Kidney epithelial cell (primary cell): ENCODE results near the gene PPIL4. TPM values are rescaled to one million over a fixed set of nuclear protein-coding genes. Genes with fewer than 3 reads are reported as not detected.

Experiments
- DNase-seq: peaks from one replicate; pipeline ENCODE4 v3.0.0-alpha.2; 2010; ENCODE audit warnings: low read depth
- H3K27me3 ChIP-seq: 2 replicates; pipeline ENCODE4 v1.6.0; 2011; ENCODE audit warnings: low read length; ENCODE audit not compliant: control insufficient read depth, insufficient read depth
- H3K36me3 ChIP-seq: 2 replicates; pipeline ENCODE4 v1.5.1; 2011; ENCODE audit warnings: low read length; ENCODE audit not compliant: control insufficient read depth, insufficient read depth
- H3K4me3 ChIP-seq: 2 replicates; pipeline ENCODE4 v1.5.1; 2011; ENCODE audit warnings: low read depth, mild to moderate bottlenecking, control low read depth, low read length
- total RNA-seq: library from RNA; depleted of rRNA; stranded (reverse); fragments of >200 nt; gene quantifications from 2 replicates; pipeline ENCODE4 v1.2.3, GENCODE V29; 2015
- TF ChIP-seq, protein P1 (sequence below): IDR thresholded peaks from 2 replicates; pipeline ENCODE4 v1.5.1; 2011; ENCODE audit warnings: mild to moderate bottlenecking, moderate library complexity, low read length, control low read depth, inconsistent platforms; ENCODE audit not compliant: insufficient read depth, poor library complexity, severe bottlenecking

The PPIL4 gene
- total RNA-seq, 1 donor from 2014 or later = 34.6 TPM

DNA sequence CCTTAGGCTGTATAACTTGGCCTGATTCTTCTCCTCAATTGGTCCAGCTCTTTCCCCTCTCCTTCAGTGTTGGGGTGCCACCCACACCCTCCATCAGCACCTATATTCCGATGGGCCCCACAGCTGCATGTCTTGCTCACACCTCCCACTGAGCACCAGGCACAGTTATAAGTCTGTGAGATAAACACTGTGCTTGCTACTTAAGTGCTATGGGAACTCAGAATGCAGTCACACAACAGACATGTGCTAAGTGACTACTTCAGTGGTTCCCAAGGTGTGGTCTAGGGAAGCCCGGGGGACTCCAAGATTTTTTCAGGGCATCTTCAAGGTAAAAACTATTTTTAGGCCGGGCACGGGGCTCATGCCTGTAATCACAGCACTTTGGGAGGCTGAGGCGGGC is 68.3 kb downstream of the PPIL4 start:
- TF ChIP-seq, protein P1, sequence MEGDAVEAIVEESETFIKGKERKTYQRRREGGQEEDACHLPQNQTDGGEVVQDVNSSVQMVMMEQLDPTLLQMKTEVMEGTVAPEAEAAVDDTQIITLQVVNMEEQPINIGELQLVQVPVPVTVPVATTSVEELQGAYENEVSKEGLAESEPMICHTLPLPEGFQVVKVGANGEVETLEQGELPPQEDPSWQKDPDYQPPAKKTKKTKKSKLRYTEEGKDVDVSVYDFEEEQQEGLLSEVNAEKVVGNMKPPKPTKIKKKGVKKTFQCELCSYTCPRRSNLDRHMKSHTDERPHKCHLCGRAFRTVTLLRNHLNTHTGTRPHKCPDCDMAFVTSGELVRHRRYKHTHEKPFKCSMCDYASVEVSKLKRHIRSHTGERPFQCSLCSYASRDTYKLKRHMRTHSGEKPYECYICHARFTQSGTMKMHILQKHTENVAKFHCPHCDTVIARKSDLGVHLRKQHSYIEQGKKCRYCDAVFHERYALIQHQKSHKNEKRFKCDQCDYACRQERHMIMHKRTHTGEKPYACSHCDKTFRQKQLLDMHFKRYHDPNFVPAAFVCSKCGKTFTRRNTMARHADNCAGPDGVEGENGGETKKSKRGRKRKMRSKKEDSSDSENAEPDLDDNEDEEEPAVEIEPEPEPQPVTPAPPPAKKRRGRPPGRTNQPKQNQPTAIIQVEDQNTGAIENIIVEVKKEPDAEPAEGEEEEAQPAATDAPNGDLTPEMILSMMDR = no peak
- no peaks in the 10 kb centered on the region for H3K36me3 ChIP-seq
- H3K27me3 ChIP-seq = no peaks in the 10 kb centered on the region
- DNase-seq = no peak
- H3K4me3 ChIP-seq = no peak overlapping the region

DNA sequence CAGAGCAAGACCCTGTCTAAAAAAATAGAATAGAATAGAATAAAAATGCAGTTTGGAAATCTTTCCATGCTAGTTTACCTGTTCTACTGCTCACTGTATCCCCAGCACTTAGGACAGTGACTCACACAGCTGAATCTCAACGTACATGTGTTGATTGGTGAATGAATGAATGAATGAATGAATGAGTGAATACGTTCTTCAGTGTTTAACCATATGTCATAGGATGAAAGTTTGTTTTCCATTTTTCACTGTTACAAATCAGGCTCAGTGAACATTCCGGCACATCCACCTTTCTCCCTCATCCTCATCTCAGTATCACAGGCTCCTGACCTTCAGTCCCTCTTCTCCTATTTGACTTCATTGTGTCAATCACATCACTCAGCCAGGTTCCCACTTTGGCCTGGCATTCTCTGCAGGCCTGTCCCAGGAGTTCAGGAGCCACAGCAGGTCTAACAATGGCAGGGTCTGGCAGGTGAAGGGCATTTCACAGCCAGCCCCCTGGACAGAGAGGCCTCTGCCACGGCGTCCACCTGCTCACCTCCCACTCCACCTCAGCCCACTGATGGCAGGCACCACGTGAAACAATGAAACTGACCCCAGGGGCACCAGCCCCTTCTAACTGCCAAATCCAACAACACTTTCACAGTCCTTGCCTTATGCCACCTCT is 68.9 kb downstream of the PPIL4 start:
- H3K4me3 ChIP-seq = no peak overlapping the region
- no peaks in the 10 kb centered on the region for H3K27me3 ChIP-seq
- no peak for DNase-seq
- no peaks in the 10 kb centered on the region for H3K36me3 ChIP-seq
- TF ChIP-seq, protein P1 = no peak

DNA sequence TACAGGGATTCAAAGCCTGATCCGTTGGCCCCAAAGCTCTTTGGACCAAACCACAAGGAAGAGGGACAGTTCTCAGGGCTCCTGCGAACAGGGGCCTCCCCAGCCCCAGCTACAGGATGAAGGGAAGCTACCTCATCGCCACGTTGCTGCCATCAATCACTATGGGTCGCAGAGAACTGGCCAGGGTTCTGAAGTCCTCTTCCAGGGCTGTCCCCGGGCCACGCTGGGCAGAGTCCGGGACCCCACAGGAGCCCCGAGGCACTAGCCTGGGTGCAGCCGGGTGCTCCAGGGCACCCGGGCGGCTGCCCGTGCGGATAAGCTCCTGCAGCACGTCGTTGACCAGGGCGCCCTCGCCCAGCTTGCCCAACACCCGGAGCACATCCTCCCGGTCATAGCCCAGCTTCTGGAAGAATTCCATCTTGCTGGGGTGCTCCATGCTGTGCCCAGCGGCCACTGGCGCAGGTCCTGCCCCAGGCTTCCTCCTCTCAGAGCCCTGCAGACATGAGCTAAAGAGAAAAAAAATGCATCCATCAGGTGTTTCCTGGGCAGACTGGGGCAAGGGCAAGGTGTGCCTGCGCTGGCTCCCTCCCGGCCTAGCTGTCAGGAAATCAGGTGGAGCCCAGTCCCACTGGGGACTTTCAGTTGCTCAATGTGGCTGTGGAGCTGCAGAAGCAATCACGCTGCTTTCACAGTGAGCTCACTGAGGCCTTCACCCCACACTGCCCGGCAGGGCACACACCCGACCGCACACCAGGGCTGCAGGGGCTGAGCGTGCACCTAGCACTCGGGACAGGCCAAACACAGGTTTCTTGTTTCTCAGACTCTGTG is 71.5 kb downstream of the PPIL4 start:
- TF ChIP-seq, protein P1 = no peak
- H3K27me3 ChIP-seq = no peaks in the 10 kb centered on the region
- no peak for DNase-seq
- no peaks in the 10 kb centered on the region for H3K36me3 ChIP-seq
- no peak overlapping the region for H3K4me3 ChIP-seq

DNA sequence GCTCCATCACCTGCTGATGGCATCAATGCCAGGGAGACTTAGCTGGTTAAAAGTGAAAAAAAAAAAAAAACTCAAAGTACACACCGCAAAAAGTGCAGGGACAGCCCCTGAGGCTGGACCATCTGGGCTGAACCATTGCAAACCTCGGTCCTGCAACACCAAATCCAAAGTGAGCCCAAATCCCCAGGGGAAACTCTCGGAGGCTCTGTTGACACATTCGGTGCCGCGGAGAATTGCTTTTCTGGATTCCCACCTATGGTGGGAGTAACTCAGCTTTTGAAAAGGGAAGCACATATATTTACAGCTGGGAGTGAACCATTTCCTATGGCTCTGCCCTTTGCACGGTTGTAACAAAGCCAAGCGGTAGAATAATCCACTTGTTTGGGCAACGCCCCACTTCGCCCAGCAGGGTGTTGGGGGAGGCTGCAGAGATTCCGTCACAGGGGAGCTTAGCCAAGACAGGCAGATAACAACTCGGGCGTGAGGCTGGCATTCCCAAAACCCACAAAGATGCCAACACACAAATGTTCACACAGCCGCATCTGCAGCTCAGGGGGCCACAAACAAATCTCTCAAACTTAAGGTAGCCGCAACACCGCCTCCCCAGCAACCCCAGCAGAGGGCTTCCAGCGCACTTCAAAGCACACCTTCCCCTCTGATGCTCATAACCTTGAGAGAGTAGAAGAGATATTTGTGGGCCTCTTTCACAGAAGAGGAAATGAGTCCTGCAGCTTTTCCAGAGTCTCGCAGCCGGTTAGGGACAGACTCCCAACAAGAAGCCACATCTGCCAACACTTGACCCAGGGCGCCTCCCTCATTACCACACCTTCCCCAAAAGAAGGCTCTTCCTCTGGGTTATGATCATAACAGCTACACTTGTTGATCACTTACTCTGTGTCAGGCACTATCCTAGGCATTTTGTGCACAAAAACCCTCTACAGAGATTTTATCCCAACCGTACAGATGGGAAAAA is 72.5 kb downstream of the PPIL4 start:
- no peak for DNase-seq
- H3K27me3 ChIP-seq = peaks cover 4% of the 10 kb centered on the region

DNA sequence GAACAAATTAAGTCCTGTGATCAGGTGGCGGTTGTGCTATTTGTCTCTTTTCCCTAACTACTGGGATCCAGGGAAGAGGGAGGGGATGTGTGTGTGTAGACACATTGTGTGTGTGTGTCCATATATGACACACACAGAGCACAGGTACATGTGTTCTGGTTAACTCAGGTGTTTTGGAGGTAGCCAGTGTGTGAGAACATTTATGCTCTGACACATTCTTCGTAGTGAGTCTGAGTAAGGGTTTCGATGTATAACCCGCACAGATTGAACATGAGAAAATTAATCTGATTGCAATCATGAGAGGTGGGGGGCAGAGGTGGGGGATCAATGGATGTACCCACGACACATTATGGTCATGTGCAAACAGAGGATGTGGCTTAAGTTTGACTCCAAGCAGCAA is 73.6 kb downstream of the PPIL4 start:
- H3K27me3 ChIP-seq = peaks cover 6% of the 10 kb centered on the region
- no peak for DNase-seq
- no peak overlapping the region for H3K4me3 ChIP-seq
- H3K36me3 ChIP-seq = no peaks in the 10 kb centered on the region
- TF ChIP-seq, protein P1 = no peak

More for the DNA sequence above, 72.5 kb downstream of the PPIL4 start:
- TF ChIP-seq, protein P1 = no peak
- no peaks in the 10 kb centered on the region for H3K36me3 ChIP-seq
- H3K4me3 ChIP-seq = no peak overlapping the region
